Heart left ventricle (tissue), 16 donors: Measurements from ENCODE around the gene AARSD1. TPM values are rescaled to one million over a fixed set of nuclear protein-coding genes. Genes with fewer than 3 reads are reported as not detected.

Source experiments
- ATAC-seq, 4 donors: fragments of 200-7000 bp; cut with Tn5 transposase; one replicate each; pipeline ENCODE4 v1.9.1; 2020 to 2022; ENCODE audit warnings: moderate library complexity in 4 of 4, mild to moderate bottlenecking in 3 of 4, moderate number of reproducible peaks in 1 of 4
- DNase-seq, 5 donors: peaks; one replicate each; pipeline ENCODE4 v3.0.0-alpha.2; 2020
- H3K27ac ChIP-seq, 12 donors: fragments of 200-600 bp; sonication (generic) in 4 of 12; one replicate each; pipeline versions ENCODE4 v1.5.0 to v1.8.0; 2016 to 2022; ENCODE audit warnings: mild to moderate bottlenecking in 2 of 12
- H3K27me3 ChIP-seq, 9 donors: fragments of 200-600 bp; sonication (generic) in 2 of 9; one replicate each; pipeline versions ENCODE4 v1.5.1 to v1.8.0; 2016 to 2022; ENCODE audit warnings: mild to moderate bottlenecking in 3 of 9
- H3K36me3 ChIP-seq, 9 donors: fragments of 200-600 bp; sonication (generic) in 2 of 9; one replicate each; pipeline versions ENCODE4 v1.5.0 to v1.8.0; 2018 to 2022; ENCODE audit warnings: mild to moderate bottlenecking in 2 of 9
- H3K4me1 ChIP-seq, 12 donors: fragments of 200-600 bp; sonication (generic) in 4 of 12; one replicate each; pipeline versions ENCODE4 v1.5.0 to v1.8.0; 2016 to 2022; ENCODE audit warnings: mild to moderate bottlenecking in 3 of 12
- H3K4me3 ChIP-seq, 12 donors: fragments of 200-600 bp; sonication (generic) in 4 of 12; one replicate each; pipeline versions ENCODE4 v1.5.0 to v1.8.0; 2017 to 2022; ENCODE audit warnings: mild to moderate bottlenecking in 9 of 12, moderate library complexity in 4 of 12
- H3K9me3 ChIP-seq, 12 donors: fragments of 200-600 bp; sonication (generic) in 4 of 12; one replicate each; pipeline versions ENCODE4 v1.5.0 to v1.8.0; 2016 to 2022; ENCODE audit warnings: mild to moderate bottlenecking in 1 of 12
- POLR2A ChIP-seq, 2 donors: fragments of 450-650 bp; IDR thresholded peaks; one replicate each; pipeline ENCODE4 v1.6.1; 2017; ENCODE audit warnings: antibody characterized with exemption in 2 of 2, mild to moderate bottlenecking in 2 of 2, moderate library complexity in 2 of 2
- WGBS, 4 donors: extraction: QIAGEN DNeasy Blood & Tissue Kit in 2 of 4; methylation state at CpG; one replicate each; pipeline versions ENCODE4 v1.1.5 to v1.1.7; 2013 to 2018; 5-methylcytosine and 5-hydroxymethylcytosine counted together
- intact Hi-C, 10 donors: fragments of 100-400 bp; cut with DNase I; formaldehyde crosslinking; loops; one replicate each; pipeline versions ENCODE4 v1.11.1 to v1.14.2; 2022
- polyA plus RNA-seq, 2 donors: library from polyadenylated mRNA; stranded (reverse); fragments of 200-250 nt; gene quantifications; one replicate each; pipeline ENCODE4 v1.2.3, GENCODE V29; 2013
- total RNA-seq, 9 donors: library from RNA; depleted of rRNA in 2 of 9; stranded (reverse); fragments of >200 nt in 2 of 9; fragmentation: NEBNext Ultra II Directional in 3 of 9; extraction: Animal tissue kit (Norgen Biotek cat#: 25700) in 3 of 9; gene quantifications; one replicate each; pipeline versions ENCODE4 v1.1.0 to v1.2.4, GENCODE V29; 2016 to 2023
- TF ChIP-seq, protein P1 (sequence below), 12 donors: fragments of 200-600 bp; sonication (generic) in 4 of 12; IDR thresholded peaks; one replicate each; pipeline versions ENCODE4 v1.5.0 to v1.8.0; 2018 to 2022; ENCODE audit warnings: antibody characterized with exemption in 12 of 12, mild to moderate bottlenecking in 5 of 12
- donor health status: ischemic (EF 13 %, LVEDD 7.1; RV severe dilation, severe dysfunction).
- donor health status: healthy with polysubstance abuse.
- donor health status: DM: no; HTN: yes; CAD: no.
- donor health status: DM: no; HTN: no; CAD: no.
- donor health status: ischemic (EF 25% LVEDD 6.9; RV normal size, moderate dysfunction).
- donor health status: ischemic (EF 25% LVEDD 5.7; RV mildly dilated, moderate dysfunction).
- donor health status: healthy.
- donor health status: DM: yes; HTN: yes; CAD: no.
- donor health status: ischemic (EF 35%, LVEDD 5.7; RV mildly dilated, moderate dysfunction).
- donor health status: nonischemic (EF 11% LVEDD 7.7; RV severe dilation, severe dysfunction).
- donor health status: DM: yes; HTN: yes; CAD: no.
- donor health status: PGD.
- donor health status: ischemic (EF 29% LVEDD 5.4; RV normal size, mild dysfunction).
- donor health status: nonischemic (EF 23%, LVEDD 6.1; RV moderate dilation, normal function).

Gene AARSD1
- total and polyA plus RNA-seq, 11 donors: 19.5 to 66.3 (median 27.0) TPM

DNA sequence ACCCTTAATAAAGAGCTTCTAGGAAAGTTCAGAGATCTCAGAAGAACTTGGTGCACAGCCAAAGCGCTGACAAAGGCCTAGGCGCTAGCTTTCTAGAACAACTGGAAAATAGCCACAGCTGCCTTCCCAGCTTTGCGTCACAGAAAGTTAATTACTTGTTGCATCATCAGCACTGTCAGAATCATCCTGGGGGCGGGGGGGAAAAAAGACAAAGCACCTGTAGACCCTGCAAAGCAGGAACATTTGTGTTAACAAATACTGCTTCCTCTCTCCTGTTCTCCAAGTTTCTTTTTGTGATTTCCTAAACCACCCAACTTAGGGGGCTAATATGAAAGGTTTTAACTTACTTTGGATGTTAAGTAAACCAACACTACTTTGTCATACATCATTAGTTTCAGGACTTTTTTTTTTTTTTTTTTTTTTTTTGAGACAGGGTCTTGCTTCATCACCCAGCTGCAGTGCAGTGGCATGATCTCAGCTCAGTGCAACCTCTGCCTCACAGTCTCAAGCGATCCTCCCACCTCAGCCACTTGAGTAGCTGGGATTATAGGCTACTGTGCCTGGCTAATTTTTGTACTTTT, 4.8 kb upstream of the AARSD1 start:
- Histone ChIP-seq H3K4me3 (no peak overlapping the region), H3K4me1 (peaks cover 0 to 5% (median 2%) of the 10 kb centered on the region in 12 donors), H3K27me3 (no peaks in the 10 kb centered on the region), H3K27ac (no peak overlapping the region), H3K36me3 (no peaks in the 10 kb centered on the region), H3K9me3 (no peaks in the 10 kb centered on the region)
- ATAC-seq (no peak), DNase-seq (no peak)
- intact Hi-C loops: no loop called here
- WGBS, 4 donors: 38 to 50% (median 45%) methylated on average over 5 of the region's 5 CpGs
- TF ChIP-seq POLR2A (IDR thresholded peaks at IDR 0.05): no peak
- TF ChIP-seq, protein P1, sequence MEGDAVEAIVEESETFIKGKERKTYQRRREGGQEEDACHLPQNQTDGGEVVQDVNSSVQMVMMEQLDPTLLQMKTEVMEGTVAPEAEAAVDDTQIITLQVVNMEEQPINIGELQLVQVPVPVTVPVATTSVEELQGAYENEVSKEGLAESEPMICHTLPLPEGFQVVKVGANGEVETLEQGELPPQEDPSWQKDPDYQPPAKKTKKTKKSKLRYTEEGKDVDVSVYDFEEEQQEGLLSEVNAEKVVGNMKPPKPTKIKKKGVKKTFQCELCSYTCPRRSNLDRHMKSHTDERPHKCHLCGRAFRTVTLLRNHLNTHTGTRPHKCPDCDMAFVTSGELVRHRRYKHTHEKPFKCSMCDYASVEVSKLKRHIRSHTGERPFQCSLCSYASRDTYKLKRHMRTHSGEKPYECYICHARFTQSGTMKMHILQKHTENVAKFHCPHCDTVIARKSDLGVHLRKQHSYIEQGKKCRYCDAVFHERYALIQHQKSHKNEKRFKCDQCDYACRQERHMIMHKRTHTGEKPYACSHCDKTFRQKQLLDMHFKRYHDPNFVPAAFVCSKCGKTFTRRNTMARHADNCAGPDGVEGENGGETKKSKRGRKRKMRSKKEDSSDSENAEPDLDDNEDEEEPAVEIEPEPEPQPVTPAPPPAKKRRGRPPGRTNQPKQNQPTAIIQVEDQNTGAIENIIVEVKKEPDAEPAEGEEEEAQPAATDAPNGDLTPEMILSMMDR (IDR thresholded peaks at IDR 0.05): no peak

GRCh38 chr17:42967925-42968324, 3.7 kb upstream of the AARSD1 start:
- Histone ChIP-seq H3K27me3 (no peaks in the 10 kb centered on the region), H3K36me3 (peaks cover 0 to under 1% (median 0%) of the 10 kb centered on the region in 9 donors), H3K9me3 (no peaks in the 10 kb centered on the region), H3K27ac (no peak overlapping the region), H3K4me3 (no peak overlapping the region), H3K4me1 (peaks cover 0 to 14% (median 6%) of the 10 kb centered on the region in 12 donors)
- TF ChIP-seq, protein P1 (IDR thresholded peaks at IDR 0.05): no peak
- TF ChIP-seq POLR2A (IDR thresholded peaks at IDR 0.05): no peak
- ATAC-seq: no peak
- no peak for DNase-seq
- intact Hi-C loops: no loop called here
- WGBS, 4 donors: 79 to 92% (median 86%) methylated on average over 1 of the region's 1 CpG

DNA sequence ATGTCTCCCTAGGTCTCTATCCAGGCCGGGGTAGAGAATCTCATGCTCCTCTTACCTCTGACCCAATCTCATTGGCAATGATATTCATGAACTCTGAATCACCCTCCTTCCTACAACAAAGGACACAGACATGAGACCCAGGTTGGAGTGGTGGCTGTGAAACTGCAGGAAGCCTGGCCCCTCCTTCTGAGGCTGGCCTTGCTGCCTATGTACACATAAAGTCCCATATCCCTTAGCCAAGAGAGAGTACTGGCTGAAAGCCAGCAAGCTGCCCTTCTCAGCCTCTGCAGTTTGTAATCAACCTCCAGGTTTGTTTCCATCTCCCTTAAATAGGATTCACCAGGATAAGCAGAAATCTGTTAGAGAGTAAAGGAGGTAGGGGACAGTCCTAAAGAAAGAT, 10.6 kb downstream of the AARSD1 start:
- H3K9me3 ChIP-seq: no peaks in the 10 kb centered on the region
- DNase-seq (no peak), ATAC-seq (peak in 1 of 4 donors; percentile 66)
- intact Hi-C loops: no loop called here
- no peak overlapping the region for H3K27ac ChIP-seq
- H3K36me3 ChIP-seq: peaks cover 0 to 98% (median 93%) of the 10 kb centered on the region in 9 donors
- H3K4me3 ChIP-seq: no peak overlapping the region
- no peak for TF ChIP-seq POLR2A (IDR thresholded peaks at IDR 0.05)
- TF ChIP-seq, protein P1 (IDR thresholded peaks at IDR 0.05): no peak
- no peaks in the 10 kb centered on the region for H3K4me1 ChIP-seq
- 92 to 100% (median 96%) methylated on average over 1 of the region's 1 CpG for WGBS, 4 donors
- no peaks in the 10 kb centered on the region for H3K27me3 ChIP-seq

- Histone ChIP-seq H3K4me3 (no peak overlapping the region), H3K27me3 (no peaks in the 10 kb centered on the region), H3K9me3 (no peaks in the 10 kb centered on the region), H3K36me3 (peaks cover 0 to 74% (median 72%) of the 10 kb centered on the region in 9 donors), H3K27ac (no peak overlapping the region), H3K4me1 (peaks cover 0 to 8% (median 0%) of the 10 kb centered on the region in 12 donors)
- TF ChIP-seq, protein P1 (IDR thresholded peaks at IDR 0.05): no peak
- no peak for TF ChIP-seq POLR2A (IDR thresholded peaks at IDR 0.05)
- WGBS, 4 donors: 90 to 93% (median 92%) methylated on average over 13 of the region's 13 CpGs
- DNase-seq: no peak
- intact Hi-C loops: no loop called here
- ATAC-seq: no peak
These were observed 14.0 kb downstream of the AARSD1 start for GRCh38 chr17:42950044-42950783.
